NT2/D1 (cell line): ENCODE results near the gene HPS6.

ENCODE experiments used
- SUZ12 ChIP-seq: IDR thresholded peaks from 2 replicates; pipeline ENCODE4 v1.6.1; 2011; ENCODE audit not compliant: insufficient read length, insufficient read depth; ENCODE audit errors: extremely low read depth
- YY1 ChIP-seq: IDR thresholded peaks from 2 replicates; pipeline ENCODE4 v1.6.1; 2011; ENCODE audit not compliant: insufficient read length, insufficient read depth
- ZNF274 ChIP-seq: IDR thresholded peaks from 2 replicates; pipeline ENCODE4 v1.6.1; 2011; ENCODE audit warnings: mild to moderate bottlenecking, low read depth, low read length

GRCh38 chr10:102059987-102060386 lies 5.2 kb upstream of the HPS6 start:
- TF ChIP-seq SUZ12 (no peak), YY1 (no peak), ZNF274 (no peak)
